ENCODE results near the gene TAOK1. TPM values are rescaled to one million over a fixed set of nuclear protein-coding genes. Genes with fewer than 3 reads are reported as not detected.
A peak's percentile ranks its signal among the peaks of the same experiment; 100 is the strongest.

Gene TAOK1
- total and polyA plus RNA-seq, 10 of the 15 experiments (the other 5 are each of a cell fraction or from before 2014, with no cell fraction given), result 2.0 to 27.1 (median 11.8) TPM

- TF ChIP-seq REST (IDR thresholded peaks at IDR 0.05; ENCODE audit: low read depth, low read length) (peak; percentile 73), RCOR1 (conservative IDR thresholded peaks at IDR 0.05; ENCODE audit: low read depth, low read length) (peak; percentile 98), TCF3 (IDR thresholded peaks at IDR 0.05; ENCODE audit: borderline replicate concordance, insufficient read depth, low read depth, low read length) (0 out of 2 replicates have a peak, but pooled peaks have one; percentile 19), NFIC (IDR thresholded peaks at IDR 0.05; ENCODE audit: low read depth, low read length) (no peak), POU2F2 (IDR thresholded peaks at IDR 0.05; ENCODE audit: borderline replicate concordance, low read depth, low read length) (peak; percentile 44; the same call in 1 of the 3 replicates), MXI1 (IDR thresholded peaks at IDR 0.05; ENCODE audit: low read depth, low read length) (peak; percentile 73), ASH2L (IDR thresholded peaks at IDR 0.05; ENCODE audit: borderline replicate concordance, low read depth) (no peak; the same call in 1 of the 2 replicates), ZNF687 (IDR thresholded peaks at IDR 0.05) (0 out of 2 replicates have a peak, but pooled peaks have one; percentile 16), BCLAF1 (IDR thresholded peaks at IDR 0.05) (0 out of 2 replicates have a peak, but pooled peaks have one; percentile 45), MLLT1 (IDR thresholded peaks at IDR 0.05) (peak; percentile 35; the same call in 1 of the 2 replicates), RAD21 (IDR thresholded peaks at IDR 0.05; ENCODE audit: insufficient read depth, low read depth, low read length) (no peak), PKNOX1 (IDR thresholded peaks at IDR 0.05) (peak; percentile 84), EGR1 (IDR thresholded peaks at IDR 0.05; ENCODE audit: borderline replicate concordance in 1 of 2, low read depth in 2 of 2, low read length in 2 of 2) (no peak)
These were observed at the start of gene TAOK1 (continued) for GRCh38 chr17:29389982-29390850.

Measured in GM12878 (cell line).